T-helper 9 cell (primary cell): ENCODE data around the gene CHPT1.
"Not testable (repeated sequence)": the region's sequence is repeated elsewhere in the genome, so short reads cannot be mapped to it uniquely, and the experiment has no call there.

Source experiments
- DNase-seq: peaks from one replicate; pipeline ENCODE4 v3.0.0-alpha.2; 2020

Gene CHPT1

DNA sequence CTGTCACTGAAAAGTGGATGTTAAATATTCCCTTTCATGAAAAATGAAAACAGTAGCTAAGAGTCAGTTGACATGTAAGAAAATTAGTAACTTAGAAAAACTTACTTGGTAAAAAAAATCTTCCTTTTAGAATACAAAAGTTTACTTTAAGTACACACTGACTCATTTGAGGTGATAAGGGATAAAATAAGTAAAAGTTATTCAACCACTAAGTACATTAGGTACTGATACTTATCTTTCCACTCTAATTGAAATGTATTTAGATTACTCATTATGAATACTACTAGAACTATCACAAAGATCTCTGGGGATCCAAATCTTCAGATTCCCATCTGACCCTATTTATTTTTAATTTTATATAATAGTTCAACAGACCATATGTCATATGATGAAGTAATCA lies 29.7 kb downstream of the CHPT1 start:
- no peak for DNase-seq

DNA sequence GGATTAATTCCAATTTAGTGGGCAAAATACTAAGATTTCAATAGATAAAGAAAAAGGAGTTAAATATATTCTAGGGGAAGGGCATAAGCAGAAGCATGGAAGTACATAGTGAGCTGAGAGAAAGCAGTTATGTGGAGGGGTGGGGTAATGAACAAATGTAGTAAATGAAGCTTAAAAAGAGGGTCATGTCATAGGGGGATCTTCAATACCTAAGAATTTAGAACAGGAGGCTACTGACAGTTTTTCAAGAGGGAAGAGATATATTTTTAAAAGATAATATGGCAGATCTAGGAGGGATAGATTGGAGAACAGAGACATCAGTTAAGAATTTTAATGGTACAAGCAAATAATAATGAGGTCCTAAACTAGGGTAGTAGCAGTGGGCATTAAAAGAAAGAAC lies 32.4 kb downstream of the CHPT1 start:
- no peak for DNase-seq

DNA sequence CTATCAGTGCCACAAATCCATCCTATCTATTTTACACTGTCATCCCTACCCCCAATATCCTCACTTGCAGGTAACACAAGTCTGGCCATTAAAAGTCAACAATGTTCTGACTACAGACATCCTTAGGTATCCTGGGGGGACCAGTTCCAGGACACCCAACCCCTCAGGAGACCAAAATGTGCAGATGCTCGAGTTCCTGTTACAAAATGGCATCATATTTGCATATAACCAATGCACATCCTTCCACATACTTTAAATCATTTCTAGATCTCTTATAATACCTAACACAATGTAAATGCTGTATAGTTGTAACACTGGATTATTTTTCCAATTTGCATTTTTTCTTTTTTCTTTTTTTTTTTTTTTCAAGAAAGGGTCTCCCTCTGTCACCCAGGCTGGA lies 34.9 kb downstream of the CHPT1 start:
- DNase-seq = no peak

DNA sequence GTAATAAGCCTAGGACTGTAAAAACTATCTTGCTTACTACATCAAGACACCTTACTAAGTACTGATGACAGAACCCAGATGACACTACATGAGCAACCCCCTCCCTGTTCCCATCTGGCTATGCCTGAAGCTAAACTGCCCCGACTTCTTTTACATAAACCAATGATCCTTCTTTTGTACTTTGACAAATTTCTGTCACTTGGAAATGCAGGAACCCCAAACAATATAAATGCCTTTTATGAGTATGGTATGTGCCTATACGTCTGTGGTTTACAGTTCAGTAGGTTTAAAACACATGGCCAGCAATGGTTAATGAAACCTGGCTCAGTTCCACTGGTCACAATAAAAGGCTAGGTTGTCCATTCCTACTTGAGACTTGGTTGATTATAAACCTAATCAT lies 35.7 kb downstream of the CHPT1 start:
- no peak for DNase-seq

DNA sequence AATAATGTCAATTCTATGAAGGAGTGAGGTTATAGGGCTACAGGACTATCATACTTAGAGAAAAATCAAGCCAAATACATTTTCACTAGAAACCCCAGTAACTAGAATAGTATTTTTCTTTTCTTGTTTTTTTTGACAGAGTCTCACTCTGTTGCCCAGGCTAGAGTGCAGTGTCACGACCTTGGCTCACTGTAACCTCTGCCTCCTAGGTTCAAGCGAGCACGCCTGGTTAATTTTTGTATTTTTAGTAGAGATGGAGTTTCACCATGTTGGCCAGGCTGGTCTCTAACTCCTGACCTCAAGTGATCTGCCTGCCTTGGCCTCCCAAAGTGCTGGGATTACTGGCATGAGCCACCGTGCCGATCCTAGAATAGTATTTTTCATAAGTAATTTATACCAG lies 37.0 kb downstream of the CHPT1 start:
- not testable (repeated sequence) for DNase-seq

DNA sequence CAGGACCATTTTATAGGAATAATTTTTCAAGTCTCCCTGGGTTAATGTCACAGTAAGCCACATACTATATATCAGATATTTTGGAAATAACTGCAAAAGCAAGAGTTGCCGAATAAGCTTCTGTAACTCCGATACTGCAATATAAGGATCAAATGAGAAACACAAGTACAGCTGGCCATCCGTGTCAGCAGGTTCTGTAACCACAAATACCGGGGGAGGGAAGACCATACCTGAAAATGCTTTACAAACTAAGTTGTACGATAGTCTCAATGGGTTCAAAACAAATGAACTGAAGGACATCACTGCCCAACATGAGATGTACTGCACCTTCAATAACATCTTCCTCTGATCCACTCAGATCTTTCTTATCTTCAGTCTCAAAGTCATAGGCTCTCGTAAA lies 40.0 kb downstream of the CHPT1 start:
- DNase-seq = no peak

DNA sequence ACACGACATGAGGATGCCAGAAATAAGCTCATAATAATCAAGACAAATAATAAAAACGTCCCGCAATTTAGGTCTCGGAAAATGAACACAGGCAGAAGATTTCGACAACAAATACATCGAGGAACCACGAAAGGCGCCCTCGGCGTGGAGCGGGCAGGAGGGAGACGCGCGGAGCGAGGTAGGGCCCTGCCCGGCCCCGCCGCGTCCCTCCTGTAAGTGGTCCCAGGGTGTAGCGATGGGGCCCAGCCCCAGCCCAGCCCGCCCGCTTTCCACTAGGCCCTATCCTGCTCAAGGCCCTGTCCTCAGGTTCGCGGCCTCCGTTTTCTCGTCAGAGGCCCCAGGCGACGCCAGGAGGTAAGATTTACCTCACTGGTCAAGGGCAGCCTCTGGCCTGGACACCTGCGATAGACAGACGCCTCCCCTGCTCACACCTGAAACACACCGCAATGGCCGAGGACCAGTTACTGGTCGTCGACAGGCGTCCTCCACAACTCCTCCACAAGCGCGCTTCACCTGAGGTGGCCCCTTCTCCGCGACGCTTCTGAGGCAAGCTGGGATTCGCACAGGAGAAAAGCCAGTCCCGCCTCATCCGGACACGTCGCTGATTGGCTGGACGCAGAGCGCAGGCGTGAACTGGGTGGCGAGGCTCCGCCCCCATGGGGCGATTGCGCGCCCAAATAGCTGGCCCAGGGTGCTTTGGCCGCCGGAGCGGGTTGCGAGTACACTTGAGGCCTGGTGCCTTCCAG lies 41.7 kb downstream of the CHPT1 start, which contains the start of gene SYCP3:
Gene SYCP3, minus strand, starts transcription at position 543 of the 746 bp plus-strand sequence. CDS start 1,527 bp downstream, outside the sequence.
- no peak for DNase-seq

DNA sequence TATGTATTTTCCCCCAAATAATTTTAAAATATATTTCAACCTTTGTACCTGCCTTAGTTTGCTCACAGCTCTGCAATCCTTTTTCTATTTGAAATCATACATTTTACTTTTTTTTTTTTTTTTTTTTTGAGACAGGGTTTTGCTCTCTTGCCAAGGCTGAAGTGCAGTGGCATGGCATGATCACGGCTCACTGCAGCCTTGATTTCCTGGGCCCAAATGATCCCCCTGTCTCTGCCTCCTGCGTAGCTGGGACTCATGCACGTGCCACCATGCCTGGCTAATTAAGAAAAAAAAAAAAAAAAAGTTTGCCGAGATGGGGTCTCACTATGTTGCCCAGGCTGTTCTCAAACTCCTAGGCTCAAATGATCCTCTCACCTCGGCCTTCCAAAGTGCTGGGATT lies 43.1 kb downstream of the CHPT1 start:
- DNase-seq = no peak

DNA sequence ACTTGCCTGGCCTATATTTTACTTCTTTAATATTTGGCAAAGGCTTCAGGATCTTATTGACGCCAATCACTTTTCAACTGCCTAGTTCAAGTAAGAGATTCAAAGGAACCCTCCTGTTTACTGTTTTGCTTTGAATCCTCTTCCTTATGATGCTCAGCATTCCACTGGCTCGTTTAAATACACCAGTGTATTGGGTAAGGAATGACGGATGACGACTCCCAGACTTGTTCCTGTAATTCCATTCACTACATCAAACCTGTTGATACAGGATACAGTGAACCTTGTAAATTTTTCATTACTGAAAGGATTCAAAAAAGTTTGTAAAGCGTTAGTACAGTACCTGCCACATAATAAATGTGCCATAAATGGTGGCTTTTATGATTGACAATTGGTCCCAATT lies 43.5 kb downstream of the CHPT1 start:
- no peak for DNase-seq

DNA sequence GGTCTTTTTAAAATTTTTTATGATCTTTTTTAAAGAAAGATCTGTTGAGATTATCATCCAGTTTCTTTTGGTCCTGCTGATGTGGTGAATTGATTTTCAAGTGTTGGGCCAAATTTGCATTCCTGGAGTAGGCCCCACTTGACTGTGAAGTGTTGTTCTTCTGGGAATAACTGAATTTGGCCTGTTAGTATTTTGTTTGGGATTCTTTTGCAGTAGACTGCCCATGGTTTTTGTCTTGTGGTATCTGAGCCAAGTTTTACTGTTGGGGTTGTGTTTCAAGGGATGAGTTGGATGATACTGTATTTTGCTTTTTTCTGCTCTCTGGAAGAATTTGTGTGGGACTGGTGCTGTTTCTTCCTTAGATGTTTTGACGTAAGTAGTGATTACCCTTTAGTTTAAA lies 45.8 kb downstream of the CHPT1 start:
- DNase-seq = no peak

DNA sequence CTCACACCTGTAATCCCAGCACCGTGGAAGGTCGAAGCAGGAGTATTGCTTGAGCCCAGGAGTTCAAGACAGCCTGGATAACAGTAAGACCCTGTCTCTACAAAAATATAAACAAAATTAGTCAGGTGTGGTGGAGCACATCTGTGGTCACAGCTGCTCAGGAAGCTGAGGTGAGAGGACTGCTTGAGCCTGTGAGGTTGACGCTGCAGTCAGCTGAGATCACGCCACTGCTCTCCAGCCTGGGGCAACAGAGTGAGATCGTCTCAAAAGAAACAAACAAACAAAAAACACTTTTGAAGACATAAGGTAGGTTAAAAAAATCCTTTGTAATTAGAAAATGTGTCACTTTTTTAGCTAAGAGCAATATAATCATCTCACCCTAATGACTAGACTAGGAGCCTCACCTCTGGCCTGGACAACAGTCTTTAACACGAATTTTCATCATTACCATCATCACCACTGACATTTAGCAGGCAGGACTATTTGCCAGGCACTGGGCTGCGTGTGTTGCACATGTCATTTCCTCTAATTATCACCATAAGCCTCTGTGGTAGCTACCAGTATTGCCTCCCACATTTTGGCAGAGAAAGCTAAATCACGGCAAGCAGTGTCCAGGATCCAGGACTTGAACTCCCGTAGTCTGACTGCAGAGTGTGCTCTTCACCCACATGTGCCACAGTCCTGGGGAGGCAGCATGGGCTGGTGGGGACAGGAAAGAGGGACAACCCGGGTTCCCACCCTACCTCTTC lies 46.5 kb downstream of the CHPT1 start:
- no peak for DNase-seq

DNA sequence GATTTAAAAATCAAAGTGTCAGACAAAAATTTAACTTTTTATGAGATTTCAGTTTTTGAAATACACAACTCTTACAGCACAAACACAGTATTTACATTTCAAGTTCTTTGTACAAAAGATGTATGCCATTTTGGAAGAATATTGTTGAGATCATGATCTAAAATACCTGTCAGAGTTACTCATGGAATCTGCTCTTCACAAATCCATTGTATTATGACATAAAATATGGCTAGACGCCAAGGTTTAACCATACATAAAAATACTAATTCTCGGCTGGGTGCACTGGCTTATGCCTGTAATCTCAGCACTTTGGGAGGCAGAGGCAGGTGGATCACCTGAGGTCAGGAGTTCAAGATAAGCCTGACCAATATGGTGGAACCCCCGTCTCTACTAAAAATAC lies 48.0 kb downstream of the CHPT1 start:
- DNase-seq = no peak

DNA sequence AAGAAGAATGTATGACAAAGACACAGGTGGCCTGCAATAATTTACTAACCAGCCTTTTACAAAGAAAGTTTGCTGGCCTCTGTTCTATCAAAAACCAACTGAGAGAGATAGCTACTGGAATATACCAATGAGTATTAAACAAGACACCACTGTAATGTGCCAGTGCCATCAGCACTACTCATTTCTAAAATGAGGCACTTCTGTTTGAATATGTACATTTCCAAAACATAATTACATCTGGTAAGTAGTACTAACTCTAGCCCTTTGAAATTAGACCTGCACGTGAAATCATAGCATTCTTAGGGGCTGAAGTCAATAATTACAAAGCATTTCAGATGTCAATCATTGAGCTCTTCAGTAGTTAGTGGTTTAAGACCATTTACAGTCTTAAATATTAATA lies 48.8 kb downstream of the CHPT1 start:
- DNase-seq = no peak

DNA sequence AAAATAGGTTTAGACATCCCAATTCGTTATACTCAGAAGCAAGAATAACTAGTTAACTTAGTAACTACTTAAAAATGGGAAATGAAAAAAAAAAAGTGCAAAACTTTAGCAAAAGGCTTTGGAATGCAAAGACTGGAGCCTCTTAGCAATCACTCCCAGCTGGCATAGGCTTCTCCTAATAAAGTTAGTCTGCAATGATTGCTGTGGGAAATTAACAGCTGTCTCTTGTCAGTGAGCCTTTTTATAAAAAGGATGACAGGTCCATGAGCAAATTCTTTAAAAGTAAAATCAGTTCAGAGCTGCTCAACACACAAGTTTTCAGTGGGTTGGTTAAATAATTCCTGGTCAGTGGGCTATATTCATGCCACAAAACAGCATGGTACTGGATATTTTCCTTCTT lies 49.2 kb downstream of the CHPT1 start:
- no peak for DNase-seq

DNA sequence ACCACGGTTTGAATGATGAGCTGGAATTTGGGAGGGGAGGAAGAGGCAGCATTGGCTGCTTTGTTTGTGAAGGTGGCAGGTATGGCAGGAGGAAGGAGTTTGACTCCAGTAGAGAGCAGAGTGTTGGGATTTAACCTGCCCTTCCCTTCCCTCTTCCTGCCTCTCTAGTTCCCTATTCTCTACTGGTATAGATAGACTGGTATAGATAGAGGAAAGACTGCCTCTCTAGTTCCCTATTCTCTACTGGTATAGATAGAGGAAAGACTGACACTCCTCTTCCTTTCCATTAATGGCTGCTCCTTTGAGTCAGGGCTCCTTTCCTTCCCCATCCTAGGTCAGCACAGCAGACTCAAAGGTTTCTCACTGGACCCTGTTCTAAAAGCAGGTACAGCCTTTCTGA lies 50.3 kb downstream of the CHPT1 start:
- no peak for DNase-seq

DNA sequence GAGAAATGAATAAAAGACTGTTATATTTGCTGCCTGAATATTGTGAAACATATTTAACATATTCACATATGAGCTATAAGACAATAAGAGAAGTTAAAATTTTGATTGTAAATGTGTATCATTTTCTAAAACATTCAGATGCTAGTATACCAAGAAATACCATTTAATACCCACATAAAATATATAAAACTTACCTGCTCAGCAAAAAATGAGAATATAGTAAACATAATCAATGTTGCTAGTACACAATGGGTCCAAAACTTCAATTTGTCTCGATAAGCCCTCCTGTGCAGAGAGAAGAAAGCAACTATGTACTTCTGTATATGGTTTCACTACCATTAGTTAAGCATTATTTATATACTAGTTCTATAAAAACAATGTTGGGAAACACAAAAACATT lies 51.5 kb downstream of the CHPT1 start:
- no peak for DNase-seq

DNA sequence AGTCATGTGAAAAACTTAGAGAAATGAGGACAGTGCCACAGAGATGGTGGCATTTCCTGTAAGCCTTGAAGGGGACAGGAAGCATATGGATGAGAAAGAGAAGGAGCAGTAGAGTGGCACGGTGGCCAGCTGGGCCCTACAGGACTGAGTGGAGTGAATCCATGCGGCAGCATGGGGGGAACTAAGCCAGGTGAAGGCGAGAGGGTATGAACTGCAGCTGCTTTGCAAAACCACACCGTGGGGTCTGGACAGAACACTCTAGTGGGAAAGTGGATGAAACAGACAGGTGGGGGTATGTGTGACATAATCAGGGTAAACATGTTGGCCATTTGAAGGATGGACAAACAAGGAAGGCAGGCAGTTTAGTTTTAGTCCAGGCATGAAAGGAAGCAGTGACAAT lies 52.2 kb downstream of the CHPT1 start:
- no peak for DNase-seq

DNA sequence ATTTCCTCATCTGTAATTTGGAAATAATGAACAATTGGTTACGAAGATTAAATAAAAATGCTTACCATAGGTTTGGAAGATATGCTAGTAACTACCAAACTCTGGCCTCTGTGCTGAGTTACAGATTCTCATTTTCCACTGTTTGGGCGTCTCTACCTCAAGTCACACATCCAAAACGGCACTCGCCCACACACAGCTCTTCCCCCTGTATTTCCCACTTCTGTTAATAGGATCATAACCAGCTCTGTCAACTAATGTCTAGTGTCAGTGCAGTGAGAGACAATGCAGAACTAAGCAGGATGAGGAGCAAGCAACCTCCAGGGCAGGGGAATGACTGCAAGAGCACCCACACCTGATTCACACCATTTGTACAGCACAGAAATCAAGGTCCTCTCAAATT lies 52.7 kb downstream of the CHPT1 start:
- DNase-seq = no peak

DNA sequence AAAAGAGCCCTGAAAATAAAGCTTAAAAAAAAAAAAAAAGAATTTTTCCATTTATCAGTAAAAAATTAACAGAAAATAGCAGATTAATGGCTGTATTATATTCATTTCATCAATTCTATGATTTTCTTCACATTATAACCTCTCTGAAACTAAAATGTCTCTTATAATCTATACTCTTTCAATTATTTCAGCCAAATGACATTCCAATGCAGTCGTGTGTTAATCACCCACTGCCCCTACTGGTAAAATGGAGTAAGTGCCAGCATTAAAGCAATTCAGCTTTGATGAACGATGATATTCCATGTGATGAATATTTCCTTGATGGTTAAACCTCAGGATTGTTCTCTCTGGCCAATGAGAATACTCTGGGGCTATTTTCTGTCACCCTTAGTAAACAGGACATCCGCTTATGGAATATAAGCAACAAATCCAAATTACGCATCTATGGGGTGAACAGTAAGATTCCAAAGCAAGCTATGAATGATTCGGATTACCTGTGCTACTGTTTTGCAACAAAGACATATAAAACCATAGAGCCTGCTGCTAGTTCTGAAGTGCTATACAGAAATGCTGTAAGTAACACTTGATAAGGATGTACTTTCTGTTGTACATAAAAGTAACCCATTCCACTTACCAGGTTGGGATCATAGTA lies 62.1 kb downstream of the CHPT1 start:
- no peak for DNase-seq

DNA sequence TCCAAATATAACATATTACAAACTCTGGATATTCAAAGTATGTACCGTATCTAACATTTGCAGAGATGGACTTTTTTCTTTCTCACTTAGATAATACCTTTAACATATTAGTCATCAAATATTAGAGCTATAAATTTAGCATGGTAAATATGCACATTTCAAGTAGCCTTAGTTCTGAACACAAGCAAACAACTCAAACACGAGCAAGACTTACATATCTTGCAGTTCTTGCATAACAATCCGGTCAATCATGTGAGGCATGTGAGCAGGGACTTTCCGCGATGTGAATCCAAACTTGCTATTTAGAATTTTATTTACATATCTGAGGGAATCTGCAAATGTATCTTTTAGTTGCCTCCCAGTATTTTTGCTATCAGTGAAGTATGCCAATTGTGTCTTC lies 63.9 kb downstream of the CHPT1 start:
- DNase-seq = no peak

DNA sequence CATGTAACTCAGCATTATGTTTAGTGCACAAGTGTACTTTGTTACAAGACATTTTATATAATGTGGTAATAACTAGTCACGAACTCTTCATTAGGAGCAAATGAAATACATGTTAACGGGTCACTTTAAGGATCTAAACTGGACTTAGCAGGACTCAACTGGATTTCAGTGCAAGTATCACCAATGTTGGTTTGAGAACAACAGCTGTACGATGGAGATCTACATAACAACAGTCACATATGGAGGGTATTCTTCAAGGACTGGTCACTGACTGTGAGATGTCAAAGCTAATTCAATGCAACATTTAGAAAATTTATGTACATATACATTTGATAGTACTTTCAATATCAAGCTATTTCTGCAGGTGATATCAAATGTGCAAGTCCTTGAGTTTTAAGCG lies 64.3 kb downstream of the CHPT1 start:
- no peak for DNase-seq

DNA sequence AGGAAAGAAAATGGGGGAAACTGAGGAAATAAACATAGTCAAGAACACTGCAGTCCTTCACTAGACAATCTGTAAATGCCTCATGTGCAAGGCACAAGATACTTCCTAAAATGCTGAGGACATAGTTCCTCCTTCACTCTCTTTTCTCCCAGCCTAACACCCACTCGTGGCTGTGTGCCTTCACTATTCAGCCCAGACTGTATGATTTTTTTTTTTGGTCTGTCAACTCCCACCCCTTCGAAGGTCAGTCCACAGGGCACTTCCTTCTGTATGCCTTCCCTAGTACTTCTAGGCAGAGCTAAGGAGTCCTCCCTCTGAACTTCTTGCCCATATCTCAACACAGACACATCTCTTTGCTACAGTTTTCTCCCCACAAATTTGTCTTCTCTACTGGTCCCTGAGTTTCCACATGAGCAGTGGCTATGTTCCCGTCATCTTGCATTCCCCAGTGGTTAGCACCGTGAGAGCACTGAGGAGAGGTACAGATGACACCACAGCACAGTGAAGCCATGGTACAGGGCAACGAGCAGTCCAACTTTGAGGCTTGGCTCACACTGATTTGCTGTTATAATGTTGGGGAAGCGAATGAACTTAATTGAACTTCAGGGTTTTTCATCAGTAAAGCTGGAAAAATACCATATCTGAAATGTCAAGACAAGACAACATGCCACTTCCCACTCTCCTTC lies 65.9 kb downstream of the CHPT1 start:
- DNase-seq = no peak

DNA sequence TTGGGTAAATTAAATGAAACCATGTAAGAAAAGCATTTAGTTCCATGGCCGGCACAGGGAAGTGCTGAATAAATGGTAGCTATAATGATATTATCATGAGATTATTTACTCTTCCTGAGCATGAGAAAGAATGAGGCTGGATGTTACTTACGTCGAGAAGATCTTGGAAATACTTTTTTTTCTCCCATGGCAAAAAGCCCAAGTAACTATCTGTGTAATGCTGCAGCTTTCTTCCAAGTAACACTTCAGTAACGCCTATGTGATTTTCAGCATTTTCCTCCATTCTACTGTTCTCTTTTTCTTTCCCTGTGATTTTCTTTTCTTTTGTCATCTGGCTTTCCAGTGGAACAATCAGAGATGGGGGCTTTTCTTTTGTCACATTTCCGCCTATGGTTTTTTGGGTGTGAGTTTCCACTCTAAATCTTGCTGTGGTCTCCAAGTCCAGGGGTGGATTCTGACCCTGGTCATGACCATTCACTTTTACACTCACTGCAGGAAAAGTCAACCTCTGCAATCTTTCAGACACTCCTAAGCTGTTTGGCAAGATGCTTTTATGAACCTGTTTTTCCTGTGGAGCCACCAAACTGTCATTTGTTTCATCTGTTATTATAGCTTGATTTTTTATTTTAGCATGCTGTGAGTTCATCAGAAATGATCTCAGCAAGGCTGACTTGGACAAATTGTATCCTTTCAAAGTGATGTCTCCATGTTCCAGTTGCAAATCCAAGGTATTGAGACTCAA lies 66.8 kb downstream of the CHPT1 start:
- no peak for DNase-seq
